Measurements from ENCODE around the gene CD79B. TPM values are rescaled to one million over a fixed set of nuclear protein-coding genes. Genes with fewer than 3 reads are reported as not detected.

The CD79B gene
- not detected for total RNA-seq

GRCh38 chr17:63931981-63932561 is at the start of gene CD79B:
CD79B (minus strand) TSS chr17:63932331; CDS start chr17:63932261, 70 bp downstream.
- no peak for DNase-seq (ENCODE audit: low spot score in 2 of 2)
- H3K9me3 ChIP-seq = no peaks in the 10 kb centered on the region
- H3K27ac ChIP-seq = peak within 1 kb of the TSS in 1 of 2 donors; percentile 33
- H3K4me1 ChIP-seq = no peaks in the 10 kb centered on the region
- intact Hi-C loops (cut with DNase I) = no loop called here
- no peak within 1 kb of the TSS for H3K4me3 ChIP-seq
- H3K27me3 ChIP-seq = no peaks in the 10 kb centered on the region
- H3K36me3 ChIP-seq = no peaks in the 10 kb centered on the region
- no peak for TF ChIP-seq CTCF (IDR thresholded peaks at IDR 0.05)

- no peak overlapping the region for H3K27ac ChIP-seq
- H3K36me3 ChIP-seq = no peaks in the 10 kb centered on the region
- H3K9me3 ChIP-seq = peaks cover 0 to 5% of the 10 kb centered on the region in 2 donors
- no peak overlapping the region for H3K4me3 ChIP-seq
- intact Hi-C loops (cut with DNase I) = no loop called here
- peaks cover 4 to 7% of the 10 kb centered on the region in 2 donors for H3K4me1 ChIP-seq
- no peak for TF ChIP-seq CTCF (IDR thresholded peaks at IDR 0.05)
- no peaks in the 10 kb centered on the region for H3K27me3 ChIP-seq
- DNase-seq (ENCODE audit: low spot score in 2 of 2) = no peak
Measured at GRCh38 chr17:63978272-63979200, 46.4 kb upstream of the CD79B start.

- H3K4me1 ChIP-seq = no peaks in the 10 kb centered on the region
- no peak for TF ChIP-seq CTCF (IDR thresholded peaks at IDR 0.05)
- H3K36me3 ChIP-seq = no peaks in the 10 kb centered on the region
- H3K4me3 ChIP-seq = no peak overlapping the region
- no peaks in the 10 kb centered on the region for H3K27me3 ChIP-seq
- DNase-seq (ENCODE audit: low spot score in 2 of 2) = no peak
- H3K27ac ChIP-seq = no peak overlapping the region
- peaks cover 0 to under 1% of the 10 kb centered on the region in 2 donors for H3K9me3 ChIP-seq
- intact Hi-C loops (cut with DNase I) = no loop called here
Measured at GRCh38 chr17:63976702-63977101, 44.6 kb upstream of the CD79B start.

- Histone ChIP-seq H3K9me3 (no peaks in the 10 kb centered on the region), H3K4me1 (no peaks in the 10 kb centered on the region), H3K27me3 (no peaks in the 10 kb centered on the region), H3K36me3 (no peaks in the 10 kb centered on the region), H3K27ac (no peak overlapping the region), H3K4me3 (no peak overlapping the region)
- TF ChIP-seq CTCF (IDR thresholded peaks at IDR 0.05) = no peak
- no peak for DNase-seq (ENCODE audit: low spot score in 2 of 2)
- intact Hi-C loops (cut with DNase I) = no loop called here
Measured at GRCh38 chr17:63975541-63976092, 43.5 kb upstream of the CD79B start.

- no peak overlapping the region for H3K4me3 ChIP-seq
- no peaks in the 10 kb centered on the region for H3K27me3 ChIP-seq
- DNase-seq (ENCODE audit: low spot score in 2 of 2) = no peak
- no peaks in the 10 kb centered on the region for H3K4me1 ChIP-seq
- no peak overlapping the region for H3K27ac ChIP-seq
- TF ChIP-seq CTCF (IDR thresholded peaks at IDR 0.05) = no peak
- H3K36me3 ChIP-seq = no peaks in the 10 kb centered on the region
- intact Hi-C loops (cut with DNase I) = no loop called here
- H3K9me3 ChIP-seq = no peaks in the 10 kb centered on the region
Measured at GRCh38 chr17:63974594-63975192, 42.6 kb upstream of the CD79B start.

Data from ascending aorta (tissue), 2 donors.